ENCODE results near the gene WDR74. TPM values are rescaled to one million over a fixed set of nuclear protein-coding genes. Genes with fewer than 3 reads are reported as not detected.

WDR74 gene
- total and polyA plus RNA-seq, 2 of the 13 experiments (the other 11 are each of a cell fraction or from before 2014, with no cell fraction given): 77.0 to 83.3 TPM

GRCh38 chr11:62844154-62844553 is 4.8 kb upstream of the WDR74 start:
- POLR2A ChIA-PET: interaction anchor here (1.0 to 4.9 kb wide), 3 partner anchors 12 to 91 kb away, joined by 4 to 51 read pairs (median 6); partner anchors contain the start of genes STX5, TEX54 and ZBTB3
- BruUV-seq (replicated peaks): no TSS peak
- WGBS (ENCODE audit: low lambda C conversion rate): 96% methylated on average over 3 of the region's 3 CpGs

More at GRCh38 chr11:62844154-62844553, 4.8 kb upstream of the WDR74 start:
- TF ChIP-seq ZNF772 (CRISPR knock-in tag; IDR thresholded peaks at IDR 0.05): no peak
- TF ChIP-seq U2AF1 (optimal IDR thresholded peaks at IDR 0.05; ENCODE audit: low read depth, low read length): no peak
- no peak for TF ChIP-seq NBN (conservative IDR thresholded peaks at IDR 0.05)
- no peak for TF ChIP-seq ZNF20 (CRISPR knock-in tag; IDR thresholded peaks at IDR 0.05)
- no peak for TF ChIP-seq ZNF782 (CRISPR knock-in tag; IDR thresholded peaks at IDR 0.05; ENCODE audit: borderline replicate concordance)
- no peak for TF ChIP-seq DPF2 (CRISPR knock-in tag; IDR thresholded peaks at IDR 0.05; ENCODE audit: borderline replicate concordance, low read depth)
- TF ChIP-seq THYN1 (CRISPR knock-in tag; IDR thresholded peaks at IDR 0.05; ENCODE audit: borderline replicate concordance, low read depth): no peak
- TF ChIP-seq LCORL (IDR thresholded peaks at IDR 0.05): no peak
- TF ChIP-seq LCORL (CRISPR knock-in tag; IDR thresholded peaks at IDR 0.05): no peak
- TF ChIP-seq ARID5B (CRISPR knock-in tag; IDR thresholded peaks at IDR 0.05): no peak
- no peak for TF ChIP-seq ZNF740 (CRISPR knock-in tag; IDR thresholded peaks at IDR 0.05)
- TF ChIP-seq TAF15 (IDR thresholded peaks at IDR 0.05; ENCODE audit: low read depth, low read length, poor library complexity, severe bottlenecking): no peak
- no peak for TF ChIP-seq GRHL1 (CRISPR knock-in tag; conservative IDR thresholded peaks at IDR 0.05)
- TF ChIP-seq CBX1 (IDR thresholded peaks at IDR 0.05; ENCODE audit: low read depth): no peak
- no peak for TF ChIP-seq ZNF850 (CRISPR knock-in tag; conservative IDR thresholded peaks at IDR 0.05)
- TF ChIP-seq FOXP4 (CRISPR knock-in tag; IDR thresholded peaks at IDR 0.05): no peak
- Histone ChIP-seq H3K4me1 (ENCODE audit: insufficient read depth, low read length) (peaks cover 37% of the 10 kb centered on the region), H3K4me3 (replicated peaks in 1 of 3; ENCODE audit: insufficient read depth in 1 of 3, low read depth in 2 of 3, low read length in 3 of 3) (no peak overlapping the region), H3K4me2 (ENCODE audit: low read depth, low read length) (no peak overlapping the region), H3K9me3 (ENCODE audit: low read length) (no peaks in the 10 kb centered on the region), H3K27ac (ENCODE audit: extremely low read length, insufficient read depth, low read length) (no peak overlapping the region), H2AFZ (ENCODE audit: low read length) (no peak overlapping the region), H3K27me3 (ENCODE audit: control insufficient read depth in 1 of 2, insufficient read depth in 2 of 2, low read length in 2 of 2) (no peaks in the 10 kb centered on the region; a peak in 1 of 5 replicates), H4K20me1 (ENCODE audit: insufficient read depth, low read length) (no peaks in the 10 kb centered on the region), H3K36me3 (replicated peaks in 1 of 2; ENCODE audit: control insufficient read depth in 1 of 2, insufficient read depth in 2 of 2, low read length in 2 of 2) (no peaks in the 10 kb centered on the region), H3K79me2 (ENCODE audit: insufficient read depth, low read length) (peaks cover 2% of the 10 kb centered on the region), H3K9ac (ENCODE audit: insufficient read depth, low read depth, low read length) (no peak overlapping the region)
- FAIRE-seq (no peak), ATAC-seq (no peak), DNase-seq (ENCODE audit: low spot score) (no peak)
- in situ Hi-C loops (cut with HindIII; ENCODE audit: extremely low pct_ligation_motif_present, low pct_unique_long_range_greater_than_20kb) (no loop called here), intact Hi-C loops (cut with micrococcal nuclease; ENCODE audit: unreplicated experiment) (loop anchor here (5.0 kb wide), 1 partner anchor 117 kb away; the partner anchor contains the start of genes HNRNPUL2 and TTC9C)
- CTCF ChIA-PET (ENCODE audit: low intra/inter-chr PET ratio, low total read pairs): no interaction called here

Measured in HepG2 (cell line).